BLaER1 treated with 17β-estradiol and CSF1 and Interleukin-3, amounts not matched to agents 10 nM and 100 nM (cell line): ENCODE results near the gene SYT15.

ENCODE experiments used
- H3K27ac ChIP-seq, 11 experiments: shearing (Covaris generic); formaldehyde crosslinking; 2 replicates each; pipeline ENCODE4 v1.8.1; 2022
- H3K27me3 ChIP-seq, 11 experiments: shearing (Covaris generic); formaldehyde crosslinking; 2 replicates each; pipeline ENCODE4 v1.8.1; 2022
- H3K36me3 ChIP-seq, 11 experiments: shearing (Covaris generic); formaldehyde crosslinking; 2 replicates each; pipeline ENCODE4 v1.8.1; 2022
- H3K4me1 ChIP-seq, 10 experiments: shearing (Covaris generic); formaldehyde crosslinking; 2 replicates each; pipeline ENCODE4 v1.8.1; 2022
- H3K4me2 ChIP-seq, 11 experiments: shearing (Covaris generic); formaldehyde crosslinking; 2 replicates each; pipeline ENCODE4 v1.8.1; 2022
- H3K4me3 ChIP-seq, 10 experiments: shearing (Covaris generic); formaldehyde crosslinking; 2 replicates each; pipeline ENCODE4 v1.8.1; 2022
- H3K9ac ChIP-seq, 11 experiments: shearing (Covaris generic); formaldehyde crosslinking; 2 replicates each; pipeline ENCODE4 v1.8.1; 2022
- H3K9me3 ChIP-seq, 11 experiments: shearing (Covaris generic); formaldehyde crosslinking; replicated peaks in 1 of 11; 2 replicates each; pipeline ENCODE4 v1.8.1; 2022
- H4K20me1 ChIP-seq, 11 experiments: shearing (Covaris generic); formaldehyde crosslinking; 2 replicates each; pipeline ENCODE4 v1.8.1; 2022
- Cebpa-rat ChIP-seq, 11 experiments: shearing (Covaris generic); IDR thresholded peaks; 2 replicates each; pipeline ENCODE4 v1.8.1; 2022

SYT15 gene

DNA sequence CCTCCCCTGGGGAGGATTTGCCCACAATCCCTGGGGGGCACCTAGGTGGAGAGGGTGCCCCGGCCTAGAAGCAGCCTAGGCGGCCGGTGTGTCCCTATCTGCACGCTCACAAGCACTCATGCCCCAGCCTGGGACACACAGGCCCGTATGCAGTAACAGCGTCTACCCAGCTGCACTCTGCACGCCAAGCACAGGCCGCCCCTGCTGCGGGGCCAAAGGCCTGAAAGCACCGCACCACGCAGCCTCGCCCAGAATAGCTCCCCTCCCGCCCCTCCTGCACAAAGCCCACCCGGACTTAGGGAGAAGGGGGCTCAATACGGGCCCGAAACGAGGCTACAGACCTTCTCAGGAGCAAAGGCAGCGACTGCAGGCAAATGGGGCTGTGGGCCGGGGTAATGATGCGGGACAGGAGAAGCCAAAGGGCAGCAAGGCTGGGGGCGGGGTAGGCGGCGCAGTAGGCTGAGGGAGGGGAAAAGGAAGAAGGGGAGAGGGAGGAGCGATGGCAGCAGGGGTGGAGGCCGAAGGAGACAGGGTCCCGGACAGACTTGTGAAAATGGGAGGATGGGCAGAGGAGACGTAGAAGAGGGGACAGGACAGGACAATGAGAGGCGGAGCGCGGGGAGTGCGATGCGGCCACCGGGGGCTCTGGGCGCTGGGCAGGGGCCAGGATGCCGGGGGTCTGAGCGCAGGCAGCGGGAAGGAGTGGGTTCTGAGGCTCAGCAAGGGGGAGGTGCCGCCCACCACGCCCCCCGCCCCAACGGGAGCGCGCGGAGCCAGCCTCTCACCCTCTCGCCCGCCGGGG is 23.0 kb upstream of the SYT15 start:
- peaks cover 19 to 32% (median 26%) of the 10 kb centered on the region in 11 experiments for H3K27me3 ChIP-seq
- no peak overlapping the region for H3K27ac ChIP-seq
- no peaks in the 10 kb centered on the region for H3K36me3 ChIP-seq
- H3K4me3 ChIP-seq: no peak overlapping the region
- peaks cover 0 to 9% (median 7%) of the 10 kb centered on the region in 10 experiments; a peak in 15 of 20 replicates for H3K4me1 ChIP-seq
- no peak for TF ChIP-seq Cebpa-rat (IDR thresholded peaks at IDR 0.05)
- peaks cover 0 to 5% (median 0%) of the 10 kb centered on the region in 11 experiments; a peak in 4 of 22 replicates for H4K20me1 ChIP-seq
- 0 out of 22 replicates have a peak overlapping the region, but pooled peaks of 1 of the 11 experiments have one; percentile 0 for H3K9ac ChIP-seq
- H3K9me3 ChIP-seq: peaks cover 0 to 17% (median 8%) of the 10 kb centered on the region in 11 experiments; a peak in 10 of 22 replicates
- peak overlapping the region in 8 of 11 experiments; percentile 29 to 75 (median 60); a peak in 16 of 22 replicates for H3K4me2 ChIP-seq

GRCh38 chr10:46556515-46557318 is 22.2 kb upstream of the SYT15 start, which contains the start of gene GPRIN2:
TSS of gene GPRIN2 (minus strand) at chr10:46556658. CDS start at chr10:46550736, 5,922 bp downstream.
- H3K9me3 ChIP-seq: peaks cover 0 to 17% (median 8%) of the 10 kb centered on the region in 11 experiments; a peak in 10 of 22 replicates
- H3K9ac ChIP-seq: 0 out of 22 replicates have a peak within 1 kb of the TSS, but pooled peaks of 1 of the 11 experiments have one; percentile 0
- H3K4me3 ChIP-seq: no peak within 1 kb of the TSS
- peaks cover 0 to 5% (median 0%) of the 10 kb centered on the region in 11 experiments; a peak in 4 of 22 replicates for H4K20me1 ChIP-seq
- H3K4me1 ChIP-seq: peaks cover 0 to 9% (median 7%) of the 10 kb centered on the region in 10 experiments; a peak in 15 of 20 replicates
- no peak for TF ChIP-seq Cebpa-rat (IDR thresholded peaks at IDR 0.05)
- H3K36me3 ChIP-seq: no peaks in the 10 kb centered on the region
- peaks cover 19 to 32% (median 26%) of the 10 kb centered on the region in 11 experiments for H3K27me3 ChIP-seq
- H3K27ac ChIP-seq: no peak within 1 kb of the TSS
- peak within 1 kb of the TSS in 8 of 11 experiments; percentile 29 to 75 (median 60); a peak in 16 of 22 replicates for H3K4me2 ChIP-seq

- TF ChIP-seq Cebpa-rat (IDR thresholded peaks at IDR 0.05): no peak
- Histone ChIP-seq H4K20me1 (peaks cover 0 to 5% (median 0%) of the 10 kb centered on the region in 11 experiments; a peak in 3 of 22 replicates), H3K9ac (no peak overlapping the region), H3K36me3 (no peaks in the 10 kb centered on the region), H3K4me1 (peaks cover 0 to 9% (median 7%) of the 10 kb centered on the region in 10 experiments; a peak in 15 of 20 replicates), H3K4me3 (no peak overlapping the region), H3K27ac (no peak overlapping the region), H3K9me3 (peaks cover 0 to 17% (median 8%) of the 10 kb centered on the region in 11 experiments; a peak in 10 of 22 replicates), H3K4me2 (no peak overlapping the region), H3K27me3 (peaks cover 19 to 32% (median 26%) of the 10 kb centered on the region in 11 experiments)
These were observed 21.4 kb upstream of the SYT15 start for GRCh38 chr10:46557319-46558121.

- Histone ChIP-seq H3K36me3 (no peaks in the 10 kb centered on the region), H3K4me2 (no peak overlapping the region), H3K9ac (no peak overlapping the region), H3K27me3 (peaks cover 19 to 32% (median 26%) of the 10 kb centered on the region in 11 experiments), H3K4me1 (peaks cover 0 to 9% (median 7%) of the 10 kb centered on the region in 10 experiments; a peak in 15 of 20 replicates), H3K4me3 (no peak overlapping the region), H3K27ac (no peak overlapping the region), H3K9me3 (peaks cover 0 to 17% (median 8%) of the 10 kb centered on the region in 11 experiments; a peak in 10 of 22 replicates), H4K20me1 (no peaks in the 10 kb centered on the region; a peak in 2 of 22 replicates)
- no peak for TF ChIP-seq Cebpa-rat (IDR thresholded peaks at IDR 0.05)
These were observed 20.9 kb upstream of the SYT15 start for GRCh38 chr10:46558122-46558391.

- peaks cover 19 to 32% (median 26%) of the 10 kb centered on the region in 11 experiments for H3K27me3 ChIP-seq
- H4K20me1 ChIP-seq: no peaks in the 10 kb centered on the region; a peak in 2 of 22 replicates
- H3K36me3 ChIP-seq: no peaks in the 10 kb centered on the region
- H3K4me3 ChIP-seq: no peak overlapping the region
- H3K4me1 ChIP-seq: peaks cover 0 to 9% (median 7%) of the 10 kb centered on the region in 10 experiments; a peak in 15 of 20 replicates
- no peak overlapping the region for H3K9ac ChIP-seq
- no peak overlapping the region for H3K27ac ChIP-seq
- no peak for TF ChIP-seq Cebpa-rat (IDR thresholded peaks at IDR 0.05)
- peaks cover 0 to 17% (median 8%) of the 10 kb centered on the region in 11 experiments; a peak in 10 of 22 replicates for H3K9me3 ChIP-seq
- no peak overlapping the region for H3K4me2 ChIP-seq
These were observed 20.3 kb upstream of the SYT15 start for GRCh38 chr10:46558392-46559185.

DNA sequence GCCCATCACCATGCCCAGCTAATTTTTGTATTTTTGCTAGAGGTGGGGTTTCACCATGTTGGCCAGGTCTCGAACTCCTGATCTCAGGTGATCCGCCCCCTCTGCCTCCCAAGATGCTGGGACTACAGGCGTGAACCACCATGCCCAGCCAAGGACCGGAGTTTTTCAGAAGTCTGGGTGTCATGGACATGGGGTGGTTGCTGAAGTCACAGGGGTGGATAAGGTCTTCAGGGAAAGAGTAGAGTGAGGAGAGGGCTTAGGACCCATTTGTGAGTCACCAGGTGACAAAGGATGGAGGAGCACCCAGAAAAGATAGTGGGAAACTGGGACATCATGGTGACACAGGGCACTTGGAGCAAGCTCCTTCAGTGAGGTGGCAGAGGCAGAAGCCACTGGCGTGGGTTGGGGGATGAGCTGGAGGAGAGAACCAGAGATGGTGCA is 19.7 kb upstream of the SYT15 start:
- no peaks in the 10 kb centered on the region for H4K20me1 ChIP-seq
- peaks cover 0 to 9% (median 7%) of the 10 kb centered on the region in 10 experiments; a peak in 15 of 20 replicates for H3K4me1 ChIP-seq
- H3K4me2 ChIP-seq: no peak overlapping the region
- peaks cover 0 to 17% (median 8%) of the 10 kb centered on the region in 11 experiments; a peak in 10 of 22 replicates for H3K9me3 ChIP-seq
- H3K4me3 ChIP-seq: no peak overlapping the region
- TF ChIP-seq Cebpa-rat (IDR thresholded peaks at IDR 0.05): no peak
- no peak overlapping the region for H3K27ac ChIP-seq
- peaks cover 19 to 32% (median 26%) of the 10 kb centered on the region in 11 experiments for H3K27me3 ChIP-seq
- H3K36me3 ChIP-seq: no peaks in the 10 kb centered on the region
- H3K9ac ChIP-seq: no peak overlapping the region

GRCh38 chr10:46560381-46560780 is 18.5 kb upstream of the SYT15 start:
- Histone ChIP-seq H3K27me3 (peaks cover 17 to 27% (median 22%) of the 10 kb centered on the region in 11 experiments), H3K4me2 (no peak overlapping the region), H3K36me3 (no peaks in the 10 kb centered on the region), H3K27ac (no peak overlapping the region), H3K9ac (no peak overlapping the region), H3K4me1 (peaks cover 0 to 7% (median 5%) of the 10 kb centered on the region in 10 experiments; a peak in 15 of 20 replicates), H3K9me3 (peaks cover 0 to 17% (median 8%) of the 10 kb centered on the region in 11 experiments; a peak in 10 of 22 replicates), H3K4me3 (no peak overlapping the region), H4K20me1 (no peaks in the 10 kb centered on the region)
- no peak for TF ChIP-seq Cebpa-rat (IDR thresholded peaks at IDR 0.05)
